ENCODE measurements around the gene DDIAS.

DNA sequence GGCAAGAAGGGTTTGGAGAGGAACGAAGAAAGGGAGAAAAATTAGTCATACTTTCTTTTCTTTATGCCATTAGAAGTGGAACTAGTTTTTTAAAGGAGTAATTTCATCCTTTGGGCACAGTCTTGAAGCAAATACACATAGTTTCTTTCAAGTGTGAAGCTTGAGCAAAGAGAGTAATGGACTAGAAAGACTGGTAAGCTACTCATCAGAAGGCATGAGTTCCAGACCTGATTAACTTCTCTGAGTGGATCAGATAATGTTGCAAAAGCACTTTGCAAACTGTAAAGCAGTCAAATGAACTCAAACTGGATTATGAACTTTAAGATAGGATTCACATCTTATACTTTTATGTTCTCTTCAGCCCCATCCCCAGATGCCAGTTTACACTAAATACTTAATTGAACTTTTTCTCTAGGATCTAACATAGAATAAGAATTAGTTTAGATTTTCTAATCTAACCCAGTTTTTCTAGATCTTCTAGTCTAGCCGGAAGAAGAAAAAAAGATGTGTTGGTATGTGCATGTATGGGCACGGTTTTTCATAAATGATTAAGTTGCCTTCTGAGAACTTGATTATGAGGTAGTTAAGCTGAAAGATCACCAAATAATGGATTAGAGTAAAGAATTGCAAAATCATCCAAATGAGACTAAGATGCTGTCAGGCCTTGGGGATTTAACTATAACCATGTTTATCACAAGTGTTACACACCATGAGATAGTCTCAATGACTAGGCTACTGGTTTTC, 2.5 kb downstream of the DDIAS start:
- TF ChIP-seq, protein P1, sequence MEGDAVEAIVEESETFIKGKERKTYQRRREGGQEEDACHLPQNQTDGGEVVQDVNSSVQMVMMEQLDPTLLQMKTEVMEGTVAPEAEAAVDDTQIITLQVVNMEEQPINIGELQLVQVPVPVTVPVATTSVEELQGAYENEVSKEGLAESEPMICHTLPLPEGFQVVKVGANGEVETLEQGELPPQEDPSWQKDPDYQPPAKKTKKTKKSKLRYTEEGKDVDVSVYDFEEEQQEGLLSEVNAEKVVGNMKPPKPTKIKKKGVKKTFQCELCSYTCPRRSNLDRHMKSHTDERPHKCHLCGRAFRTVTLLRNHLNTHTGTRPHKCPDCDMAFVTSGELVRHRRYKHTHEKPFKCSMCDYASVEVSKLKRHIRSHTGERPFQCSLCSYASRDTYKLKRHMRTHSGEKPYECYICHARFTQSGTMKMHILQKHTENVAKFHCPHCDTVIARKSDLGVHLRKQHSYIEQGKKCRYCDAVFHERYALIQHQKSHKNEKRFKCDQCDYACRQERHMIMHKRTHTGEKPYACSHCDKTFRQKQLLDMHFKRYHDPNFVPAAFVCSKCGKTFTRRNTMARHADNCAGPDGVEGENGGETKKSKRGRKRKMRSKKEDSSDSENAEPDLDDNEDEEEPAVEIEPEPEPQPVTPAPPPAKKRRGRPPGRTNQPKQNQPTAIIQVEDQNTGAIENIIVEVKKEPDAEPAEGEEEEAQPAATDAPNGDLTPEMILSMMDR (IDR thresholded peaks at IDR 0.05): no peak
- no peak for TF ChIP-seq POLR2A (IDR thresholded peaks at IDR 0.05)

Data from prostate gland (tissue), 2 donors.